Suprapubic skin (tissue), 4 donors: ENCODE results near the gene ZNF384. TPM values are rescaled to one million over a fixed set of nuclear protein-coding genes. Genes with fewer than 3 reads are reported as not detected.
"Not testable (repeated sequence)": the region's sequence is repeated elsewhere in the genome, so short reads cannot be mapped to it uniquely, and the experiment has no call there.

Experiments
- DNase-seq, 2 donors: peaks; one replicate each; pipeline ENCODE4 v3.0.0-alpha.2; 2019; ENCODE audit warnings: low spot score in 2 of 2
- H3K27ac ChIP-seq: fragments of 200-600 bp; sonication (generic); one replicate; pipeline ENCODE4 v1.5.1; 2019
- H3K27me3 ChIP-seq: fragments of 200-600 bp; sonication (generic); one replicate; pipeline ENCODE4 v1.5.1; 2019
- H3K36me3 ChIP-seq: fragments of 200-600 bp; sonication (generic); one replicate; pipeline ENCODE4 v1.5.1; 2019
- H3K4me1 ChIP-seq: fragments of 200-600 bp; sonication (generic); one replicate; pipeline ENCODE4 v1.5.1; 2019
- H3K4me3 ChIP-seq: fragments of 200-600 bp; sonication (generic); one replicate; pipeline ENCODE4 v1.5.1; 2019; ENCODE audit warnings: mild to moderate bottlenecking
- H3K9me3 ChIP-seq: fragments of 200-600 bp; sonication (generic); one replicate; pipeline ENCODE4 v1.5.1; 2019
- EP300 ChIP-seq: sonication (generic); formaldehyde crosslinking; IDR thresholded peaks from one replicate; pipeline ENCODE4 v1.6.1; 2017; ENCODE audit warnings: antibody characterized with exemption
- POLR2A ChIP-seq, 2 donors: fragments of 450-650 bp; IDR thresholded peaks; one replicate each; pipeline ENCODE4 v1.6.1; 2017; ENCODE audit warnings: antibody characterized with exemption in 2 of 2, mild to moderate bottlenecking in 2 of 2, moderate library complexity in 2 of 2
- POLR2AphosphoS5 ChIP-seq, 3 donors: sonication (generic); formaldehyde crosslinking; IDR thresholded peaks; one replicate each; pipeline ENCODE4 v1.6.1; 2017; ENCODE audit warnings: antibody characterized with exemption in 3 of 3
- WGBS: methylation state at CpG from one replicate; pipeline ENCODE4 v1.1.5; 2018; 5-methylcytosine and 5-hydroxymethylcytosine counted together
- total RNA-seq, 4 donors: library from RNA; depleted of rRNA; stranded (reverse); fragments of >200 nt; gene quantifications; one replicate each; pipeline ENCODE4 v1.1.0, GENCODE V29; 2016
- TF ChIP-seq, protein P1 (sequence below), 2 donors: fragments of 200-600 bp in 1 of 2; fragments of 450-650 bp in 1 of 2; sonication (generic) in 1 of 2; IDR thresholded peaks; one replicate each; pipeline ENCODE4 v1.5.1; 2016 to 2019; ENCODE audit warnings: antibody characterized with exemption in 2 of 2, mild to moderate bottlenecking in 1 of 2, moderate library complexity in 1 of 2

ZNF384 gene
- total RNA-seq, 4 donors from 2014 or later: 34.5 to 72.0 (median 42.2) TPM

- TF ChIP-seq, protein P1, sequence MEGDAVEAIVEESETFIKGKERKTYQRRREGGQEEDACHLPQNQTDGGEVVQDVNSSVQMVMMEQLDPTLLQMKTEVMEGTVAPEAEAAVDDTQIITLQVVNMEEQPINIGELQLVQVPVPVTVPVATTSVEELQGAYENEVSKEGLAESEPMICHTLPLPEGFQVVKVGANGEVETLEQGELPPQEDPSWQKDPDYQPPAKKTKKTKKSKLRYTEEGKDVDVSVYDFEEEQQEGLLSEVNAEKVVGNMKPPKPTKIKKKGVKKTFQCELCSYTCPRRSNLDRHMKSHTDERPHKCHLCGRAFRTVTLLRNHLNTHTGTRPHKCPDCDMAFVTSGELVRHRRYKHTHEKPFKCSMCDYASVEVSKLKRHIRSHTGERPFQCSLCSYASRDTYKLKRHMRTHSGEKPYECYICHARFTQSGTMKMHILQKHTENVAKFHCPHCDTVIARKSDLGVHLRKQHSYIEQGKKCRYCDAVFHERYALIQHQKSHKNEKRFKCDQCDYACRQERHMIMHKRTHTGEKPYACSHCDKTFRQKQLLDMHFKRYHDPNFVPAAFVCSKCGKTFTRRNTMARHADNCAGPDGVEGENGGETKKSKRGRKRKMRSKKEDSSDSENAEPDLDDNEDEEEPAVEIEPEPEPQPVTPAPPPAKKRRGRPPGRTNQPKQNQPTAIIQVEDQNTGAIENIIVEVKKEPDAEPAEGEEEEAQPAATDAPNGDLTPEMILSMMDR (IDR thresholded peaks at IDR 0.05): no peak
- peak; percentile 49 to 93 (median 81) for TF ChIP-seq POLR2AphosphoS5 (IDR thresholded peaks at IDR 0.05)
- TF ChIP-seq POLR2A (IDR thresholded peaks at IDR 0.05): peak in 1 of 2 donors; percentile 39
- DNase-seq: peak; percentile 98
- H3K36me3 ChIP-seq: peaks cover 15% of the 10 kb centered on the region
Measured at GRCh38 chr12:6723607-6724408, 34.6 kb upstream of the ZNF384 start, which contains the start of gene COPS7A. COPS7A (plus strand) TSS chr12:6724046; CDS start chr12:6724657, 611 bp downstream.

DNA sequence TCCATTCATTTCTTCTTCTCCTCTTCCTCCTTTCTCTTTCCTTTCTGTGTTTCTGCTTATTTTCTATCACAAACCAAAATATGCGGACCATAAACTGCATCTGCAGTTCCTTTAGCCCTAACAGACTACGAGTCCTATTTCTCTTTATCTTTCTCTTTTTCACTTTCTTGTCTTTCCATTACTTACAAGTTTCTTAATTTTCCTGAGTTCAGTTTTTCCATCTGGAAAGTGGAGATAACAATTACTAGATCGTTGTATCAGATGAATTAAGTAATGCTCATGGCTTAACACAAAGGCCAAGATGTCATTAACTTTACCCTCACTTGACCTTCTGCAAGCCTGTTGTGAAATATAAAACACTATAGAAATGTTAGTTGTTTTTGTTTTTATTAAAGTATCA is 33.7 kb upstream of the ZNF384 start:
- WGBS: 82% methylated on average over 3 of the region's 3 CpGs
- TF ChIP-seq POLR2A (IDR thresholded peaks at IDR 0.05): no peak
- TF ChIP-seq POLR2AphosphoS5 (IDR thresholded peaks at IDR 0.05): no peak
- TF ChIP-seq, protein P1 (IDR thresholded peaks at IDR 0.05): no peak
- no peak for TF ChIP-seq EP300
- Histone ChIP-seq H3K27me3 (peaks cover 6% of the 10 kb centered on the region), H3K4me3 (no peak overlapping the region), H3K27ac (no peak overlapping the region), H3K4me1 (peaks cover 13% of the 10 kb centered on the region), H3K9me3 (no peaks in the 10 kb centered on the region), H3K36me3 (peaks cover 6% of the 10 kb centered on the region)
- no peak for DNase-seq

More at GRCh38 chr12:6723607-6724408, 34.6 kb upstream of the ZNF384 start, which contains the start of gene COPS7A:
- Histone ChIP-seq H3K27me3 (no peaks in the 10 kb centered on the region), H3K9me3 (no peaks in the 10 kb centered on the region), H3K4me1 (peaks cover 13% of the 10 kb centered on the region), H3K27ac (peak within 1 kb of the TSS; percentile 88), H3K4me3 (peak within 1 kb of the TSS; percentile 56)
- under 1% methylated on average over 39 of the region's 49 CpGs for WGBS

GRCh38 chr12:6716874-6717437 is 27.8 kb upstream of the ZNF384 start:
- 87% methylated on average over 10 of the region's 10 CpGs for WGBS
- no peak for DNase-seq
- TF ChIP-seq EP300 (no peak), POLR2A (IDR thresholded peaks at IDR 0.05) (no peak), POLR2AphosphoS5 (IDR thresholded peaks at IDR 0.05) (no peak)
- TF ChIP-seq, protein P1 (IDR thresholded peaks at IDR 0.05): no peak
- Histone ChIP-seq H3K9me3 (no peaks in the 10 kb centered on the region), H3K4me3 (no peak overlapping the region), H3K27me3 (peaks cover 37% of the 10 kb centered on the region), H3K27ac (no peak overlapping the region), H3K36me3 (no peaks in the 10 kb centered on the region), H3K4me1 (no peaks in the 10 kb centered on the region)

DNA sequence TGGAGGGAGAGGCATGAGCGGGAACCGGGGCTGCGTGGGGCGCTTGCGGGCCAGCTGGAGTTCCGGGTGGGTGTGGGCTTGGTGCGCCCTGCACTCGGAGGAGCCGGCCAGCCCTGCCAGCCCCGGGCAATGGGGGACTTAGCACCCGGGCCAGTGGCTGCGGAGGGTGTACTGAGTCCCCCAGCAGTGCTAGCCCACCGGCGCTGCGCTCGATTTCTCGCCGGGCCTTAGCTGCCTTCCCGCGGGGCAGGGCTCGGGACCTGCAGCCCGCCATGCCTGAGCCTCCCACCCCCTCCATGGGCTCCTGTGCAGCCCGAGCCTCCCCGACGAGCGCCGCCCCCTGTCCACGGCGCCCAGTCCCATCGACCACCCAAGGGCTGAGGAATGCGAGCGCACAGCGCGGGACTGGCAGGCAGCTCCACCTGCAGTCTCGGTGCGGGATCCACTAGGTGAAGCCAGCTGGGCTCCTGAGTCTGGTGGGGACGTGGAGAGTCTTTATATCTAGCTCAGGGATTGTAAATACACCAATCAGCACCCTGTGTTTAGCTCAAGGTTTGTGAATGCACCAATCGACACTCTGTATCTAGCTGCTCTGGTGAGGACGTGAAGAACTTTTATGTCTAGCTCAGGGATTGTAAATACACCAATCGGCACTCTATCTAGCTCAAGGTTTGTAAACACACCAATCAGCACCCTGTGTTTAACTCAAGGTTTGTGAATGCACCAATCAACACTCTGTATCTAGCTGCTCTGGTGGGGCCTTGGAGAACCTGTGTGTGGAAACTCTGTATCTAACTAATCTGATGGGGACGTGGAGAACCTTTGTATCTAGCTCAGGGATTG is 27.1 kb upstream of the ZNF384 start:
- DNase-seq, H3K36me3 ChIP-seq, H3K4me3 ChIP-seq, H3K27ac ChIP-seq, H3K9me3 ChIP-seq, H3K4me1 ChIP-seq: not testable (repeated sequence)
- 83% methylated on average over 2 of the region's 41 CpGs for WGBS
- peaks cover 41% of the 10 kb centered on the region for H3K27me3 ChIP-seq

GRCh38 chr12:6708960-6709394 is 19.8 kb upstream of the ZNF384 start:
- H3K27me3 ChIP-seq: peaks cover 80% of the 10 kb centered on the region

DNA sequence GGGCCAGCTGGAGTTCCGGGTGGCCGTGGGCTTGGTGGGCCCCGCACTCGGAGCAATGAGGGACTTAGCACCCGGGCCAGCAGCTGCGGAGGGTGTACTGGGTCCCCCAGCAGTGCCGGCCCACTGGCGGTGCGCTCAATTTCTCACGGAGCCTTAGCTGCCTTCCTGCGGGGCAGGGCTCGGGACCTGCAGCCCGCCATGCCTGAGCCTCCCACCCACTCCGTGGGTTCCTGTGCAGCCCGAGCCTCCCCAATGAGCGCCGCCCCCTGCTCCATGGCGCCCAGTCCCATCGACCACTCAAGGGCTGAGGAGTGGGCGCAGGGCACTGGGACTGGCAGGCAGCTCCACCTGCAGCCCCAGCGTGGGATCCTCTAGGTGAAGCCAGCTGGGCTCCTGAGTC is 19.2 kb upstream of the ZNF384 start:
- H3K27me3 ChIP-seq: peaks cover 80% of the 10 kb centered on the region
- not testable (repeated sequence) for H3K4me1 ChIP-seq, DNase-seq, H3K4me3 ChIP-seq, H3K27ac ChIP-seq, H3K9me3 ChIP-seq, H3K36me3 ChIP-seq
- WGBS: 100% methylated on average over 1 of the region's 21 CpGs

More at GRCh38 chr12:6708960-6709394, 19.8 kb upstream of the ZNF384 start:
- H3K4me1 ChIP-seq: no peaks in the 10 kb centered on the region
- H3K36me3 ChIP-seq: no peaks in the 10 kb centered on the region
- no peak for DNase-seq
- no peak for TF ChIP-seq POLR2AphosphoS5 (IDR thresholded peaks at IDR 0.05)
- no peak for TF ChIP-seq POLR2A (IDR thresholded peaks at IDR 0.05)
- TF ChIP-seq, protein P1 (IDR thresholded peaks at IDR 0.05): no peak
- TF ChIP-seq EP300: no peak
- H3K27ac ChIP-seq: no peak overlapping the region
- H3K9me3 ChIP-seq: no peaks in the 10 kb centered on the region
- H3K4me3 ChIP-seq: no peak overlapping the region
- 76% methylated on average over 16 of the region's 16 CpGs for WGBS
